Amniotic stem cell (primary cell): Measurements from ENCODE around the gene TRIM71.
"Not testable (repeated sequence)": the region's sequence is repeated elsewhere in the genome, so short reads cannot be mapped to it uniquely, and the experiment has no call there.

Source experiments
- DNase-seq: peaks from one replicate; lab custom pipeline; 2025; lab: John Stamatoyannopoulos, UW

The TRIM71 gene

DNA sequence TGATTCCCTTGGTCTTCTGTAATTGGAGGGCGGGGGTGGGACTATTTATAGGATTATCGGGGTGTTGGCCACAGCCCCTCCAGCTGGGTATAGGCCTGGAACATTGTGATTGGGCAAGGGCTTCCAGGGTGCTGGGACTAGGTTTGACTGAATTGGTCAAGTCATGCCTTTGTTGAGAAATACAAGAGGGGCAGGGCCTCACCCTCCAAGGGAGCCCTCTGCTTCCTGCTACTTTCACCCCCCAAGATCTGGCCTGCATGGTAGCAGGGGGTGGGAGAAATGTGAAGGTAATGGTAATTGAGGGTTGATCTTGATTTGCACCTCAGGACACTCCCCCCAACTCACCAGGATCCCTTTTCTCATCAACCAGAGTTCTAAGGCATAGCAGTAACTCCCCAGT, 25.2 kb downstream of the TRIM71 start:
- DNase-seq, result no peak

- no peak for DNase-seq
These were observed 25.9 kb downstream of the TRIM71 start for GRCh38 chr3:32843510-32844321.

- no peak for DNase-seq
These were observed 26.5 kb downstream of the TRIM71 start for GRCh38 chr3:32844322-32844654.

DNA sequence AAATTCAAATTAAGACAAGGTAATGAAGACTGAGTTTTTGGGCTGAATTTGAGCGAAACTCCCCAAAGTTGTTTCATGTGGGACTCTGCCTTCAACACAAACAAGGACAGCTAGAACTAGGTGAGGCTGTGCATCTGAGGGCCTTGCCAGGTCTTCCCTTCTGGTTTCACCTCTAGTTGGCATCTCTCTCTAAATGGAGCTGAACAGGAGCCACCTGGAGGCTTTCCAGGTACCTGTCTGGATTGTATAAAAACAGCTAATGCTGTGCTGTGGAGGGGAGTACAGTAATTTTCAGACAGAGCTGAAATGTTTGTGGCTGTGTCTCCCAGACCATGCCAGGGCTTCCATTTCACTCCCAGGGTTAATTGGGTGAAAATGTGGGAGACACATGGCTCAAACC, 27.1 kb downstream of the TRIM71 start:
- no peak for DNase-seq

DNA sequence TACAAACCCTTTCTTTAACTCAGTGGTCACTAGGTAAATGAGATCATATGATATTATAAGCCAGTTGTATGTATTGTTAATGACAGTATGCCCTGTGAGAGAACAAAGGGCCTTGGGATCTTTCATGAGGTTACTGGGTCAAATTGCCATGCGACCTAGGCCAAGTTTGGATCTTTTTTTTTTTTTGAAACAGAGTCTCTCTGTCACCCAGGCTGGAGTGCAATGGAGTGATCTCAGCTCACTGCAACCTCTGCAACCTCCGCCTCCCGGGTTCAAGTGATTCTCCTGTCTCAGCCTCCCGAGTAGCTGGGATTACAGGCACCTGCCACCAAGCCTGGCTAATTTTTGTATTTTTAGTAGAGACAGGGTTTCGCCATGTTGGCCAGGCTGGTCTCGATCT, 27.7 kb downstream of the TRIM71 start:
- not testable (repeated sequence) for DNase-seq

GRCh38 chr3:32847045-32847444, 29.2 kb downstream of the TRIM71 start:
- DNase-seq, result not testable (repeated sequence)

GRCh38 chr3:32847528-32847927, 29.7 kb downstream of the TRIM71 start:
- DNase-seq, result no peak

DNA sequence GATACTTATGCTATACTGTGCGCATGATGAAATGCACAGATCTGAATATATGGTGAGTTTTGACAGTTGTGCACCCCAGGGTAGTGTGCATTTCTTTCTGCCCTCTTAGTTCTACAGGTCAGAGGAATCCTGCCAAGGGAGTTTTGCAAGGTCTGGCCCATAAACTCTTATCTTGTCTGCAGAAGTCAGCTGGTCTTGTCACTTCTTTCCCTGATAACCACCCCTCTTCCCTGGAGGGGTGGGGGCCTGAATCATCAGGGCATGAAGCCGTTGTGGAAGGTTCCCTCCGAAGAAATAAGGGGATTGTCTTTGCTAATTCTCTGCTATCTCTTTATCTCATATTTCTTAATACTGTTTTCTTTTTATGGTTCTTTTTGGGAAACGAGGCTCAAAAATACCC, 30.4 kb downstream of the TRIM71 start:
- DNase-seq, result no peak

DNA sequence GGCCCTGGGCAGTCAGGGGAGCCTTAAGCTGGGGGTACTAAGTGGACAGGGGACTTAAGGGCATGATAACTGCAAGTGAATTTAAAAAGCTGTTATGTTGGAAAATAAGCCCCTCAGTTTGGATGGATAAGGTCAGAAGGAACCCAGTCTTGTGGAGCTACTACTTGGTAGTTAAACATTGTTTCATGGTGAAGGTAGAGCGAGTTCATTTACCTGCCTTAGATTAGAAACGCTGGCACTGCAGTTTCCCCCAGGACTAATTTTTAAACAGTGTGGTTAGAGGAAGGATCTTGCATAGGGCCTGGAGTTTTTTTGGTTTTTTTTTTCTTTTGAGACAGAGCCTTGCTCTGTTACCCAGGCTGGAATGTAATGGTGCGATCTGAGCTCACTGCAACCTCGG, 31.2 kb downstream of the TRIM71 start:
- DNase-seq, result no peak

DNA sequence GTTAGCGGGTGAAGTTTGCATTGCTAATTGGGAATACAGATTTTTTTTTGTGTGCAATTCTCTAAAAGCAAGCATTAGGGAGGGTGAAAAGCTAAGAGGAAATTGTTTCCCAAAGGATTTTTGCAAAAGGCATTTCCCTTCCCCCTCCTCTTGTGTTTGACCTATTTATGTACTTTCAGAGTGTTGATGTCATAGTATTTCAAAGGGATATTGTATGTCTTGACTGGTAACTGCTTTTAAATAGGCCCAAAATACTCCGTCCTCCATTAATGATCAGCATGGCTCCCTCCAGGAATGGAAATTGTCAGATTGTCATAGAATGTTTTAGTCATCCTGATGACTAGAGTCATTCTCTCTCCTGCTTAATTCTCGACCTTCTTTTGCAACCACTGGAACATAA, 32.4 kb downstream of the TRIM71 start:
- no peak for DNase-seq

DNA sequence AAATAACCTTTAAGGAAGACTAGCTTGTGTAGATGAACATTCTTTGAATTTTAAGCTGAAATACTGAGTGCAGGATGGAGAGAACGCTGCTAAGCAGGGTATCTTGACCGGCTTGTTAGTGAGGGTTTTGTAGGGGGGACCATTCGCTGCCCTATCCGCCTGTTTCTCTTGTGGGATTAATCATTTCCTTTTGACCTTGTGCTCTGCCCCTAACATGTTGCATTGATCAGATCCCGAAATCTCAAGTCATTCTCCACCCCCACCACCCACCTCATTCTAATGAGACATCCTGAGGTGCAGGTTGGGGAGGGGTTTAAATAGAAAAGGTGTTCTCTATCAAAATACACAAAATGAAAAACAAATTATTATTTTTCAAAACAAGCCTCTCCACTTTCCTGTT, 32.8 kb downstream of the TRIM71 start:
- no peak for DNase-seq

GRCh38 chr3:32852146-32852545, 34.3 kb downstream of the TRIM71 start:
- DNase-seq, result no peak

DNA sequence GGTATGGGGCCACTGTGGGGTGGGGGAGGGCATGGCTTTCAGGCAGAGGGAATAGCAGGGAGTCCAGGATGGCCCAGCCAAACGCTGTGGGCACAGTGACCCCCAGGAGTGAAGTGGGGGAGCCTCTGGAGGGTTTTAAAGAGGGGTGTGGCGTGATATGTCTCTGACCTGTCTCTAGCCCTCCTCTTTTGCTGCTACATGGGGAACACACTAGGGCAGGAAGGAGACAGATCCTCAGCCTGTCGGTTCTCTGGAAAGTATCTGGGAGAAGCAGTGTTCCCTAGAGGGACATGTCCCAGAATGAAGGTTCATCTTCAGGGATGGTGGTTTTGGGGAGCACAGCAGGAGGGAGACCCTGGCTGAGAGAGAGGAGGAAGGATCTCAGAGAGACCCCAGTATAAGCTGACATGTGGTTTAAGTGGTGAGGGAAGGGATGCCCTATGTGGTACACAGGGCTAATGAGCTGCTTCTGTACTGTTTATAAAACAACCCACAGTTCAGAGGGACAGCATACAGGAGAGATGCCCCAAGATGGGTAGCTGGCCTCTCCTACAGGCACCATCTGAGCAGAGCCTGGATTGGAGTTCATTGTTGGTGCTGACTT, 37.7 kb downstream of the TRIM71 start:
- no peak for DNase-seq

DNA sequence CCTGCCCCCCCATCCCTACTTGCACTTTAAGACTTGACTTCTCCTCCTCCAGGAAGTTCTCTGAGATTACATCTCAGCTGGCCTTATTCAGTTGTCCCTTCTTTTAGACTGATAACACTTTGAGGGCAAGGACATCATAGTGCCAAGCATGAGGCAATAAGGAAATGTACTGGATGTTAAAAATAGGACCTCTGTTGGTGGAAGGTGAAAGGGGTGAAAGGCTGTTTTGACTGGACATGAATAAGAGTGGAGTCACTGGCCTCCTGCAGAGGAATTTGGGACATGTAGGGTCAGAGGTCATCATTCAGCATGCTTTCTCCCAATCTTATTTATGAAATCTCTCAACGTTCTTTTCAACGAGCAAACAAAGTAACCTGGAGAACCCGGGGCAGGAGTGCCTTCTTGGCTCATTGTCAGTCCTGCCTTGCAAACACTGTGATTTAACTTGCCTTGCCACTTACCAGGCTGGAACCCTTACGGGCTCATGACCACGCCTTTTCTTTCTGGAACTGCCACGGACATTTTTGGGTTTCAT, 38.6 kb downstream of the TRIM71 start:
- DNase-seq, result no peak

GRCh38 chr3:32856901-32857507, 39.2 kb downstream of the TRIM71 start:
- no peak for DNase-seq

DNA sequence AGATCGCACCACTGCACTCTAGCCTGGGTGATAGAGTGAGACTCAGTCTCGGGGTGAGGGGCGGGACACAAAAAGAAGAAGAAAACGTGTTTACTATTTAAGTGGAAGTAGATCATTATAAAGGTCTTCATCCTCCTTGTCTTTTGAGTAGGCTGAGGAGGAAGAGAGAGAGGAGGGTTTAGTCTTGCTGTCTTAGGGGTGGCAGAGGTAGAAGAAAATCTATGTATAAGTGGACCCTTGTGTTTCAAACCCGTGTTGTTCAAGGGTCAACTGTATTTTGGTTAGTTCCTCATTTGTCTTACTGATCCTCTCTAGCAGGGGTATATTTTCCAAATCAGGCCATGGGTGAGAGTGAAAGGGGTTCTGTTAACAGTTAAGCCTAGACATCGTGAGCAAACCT, 40.1 kb downstream of the TRIM71 start:
- no peak for DNase-seq

DNA sequence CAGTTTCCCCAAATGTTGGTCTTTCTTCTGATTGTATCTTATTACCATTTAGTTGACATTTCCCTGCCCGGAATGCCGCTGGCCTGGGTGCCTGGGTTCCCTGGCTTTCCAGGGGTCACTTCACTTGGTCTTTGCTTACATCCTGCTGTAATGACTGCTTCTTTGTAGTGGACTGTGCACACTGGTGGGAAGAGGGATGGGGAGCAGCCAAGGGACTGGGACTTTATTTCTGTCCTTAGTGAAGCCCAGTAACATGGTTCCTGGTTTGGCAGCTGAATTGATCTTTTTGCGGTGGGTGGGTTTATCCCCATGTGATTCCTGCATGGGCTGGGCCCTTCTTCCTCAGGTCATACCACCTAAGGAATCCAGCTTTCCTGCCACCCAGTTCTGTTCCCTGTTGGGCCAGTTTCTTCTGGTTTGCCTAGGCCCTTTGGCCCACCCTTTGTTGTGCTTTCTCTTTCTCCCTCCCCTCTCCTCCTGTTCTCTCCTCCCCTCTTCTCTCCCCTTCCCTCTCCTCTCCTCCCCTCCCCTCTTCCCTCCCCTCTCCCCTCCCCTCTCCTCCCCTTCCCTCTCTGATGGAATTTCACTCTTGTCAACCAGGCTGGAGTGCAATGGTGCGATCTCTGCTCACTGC, 41.9 kb downstream of the TRIM71 start:
- no peak for DNase-seq

GRCh38 chr3:32860499-32860898, 42.7 kb downstream of the TRIM71 start:
- DNase-seq, result no peak

GRCh38 chr3:32861681-32862080, 43.9 kb downstream of the TRIM71 start:
- DNase-seq, result no peak

DNA sequence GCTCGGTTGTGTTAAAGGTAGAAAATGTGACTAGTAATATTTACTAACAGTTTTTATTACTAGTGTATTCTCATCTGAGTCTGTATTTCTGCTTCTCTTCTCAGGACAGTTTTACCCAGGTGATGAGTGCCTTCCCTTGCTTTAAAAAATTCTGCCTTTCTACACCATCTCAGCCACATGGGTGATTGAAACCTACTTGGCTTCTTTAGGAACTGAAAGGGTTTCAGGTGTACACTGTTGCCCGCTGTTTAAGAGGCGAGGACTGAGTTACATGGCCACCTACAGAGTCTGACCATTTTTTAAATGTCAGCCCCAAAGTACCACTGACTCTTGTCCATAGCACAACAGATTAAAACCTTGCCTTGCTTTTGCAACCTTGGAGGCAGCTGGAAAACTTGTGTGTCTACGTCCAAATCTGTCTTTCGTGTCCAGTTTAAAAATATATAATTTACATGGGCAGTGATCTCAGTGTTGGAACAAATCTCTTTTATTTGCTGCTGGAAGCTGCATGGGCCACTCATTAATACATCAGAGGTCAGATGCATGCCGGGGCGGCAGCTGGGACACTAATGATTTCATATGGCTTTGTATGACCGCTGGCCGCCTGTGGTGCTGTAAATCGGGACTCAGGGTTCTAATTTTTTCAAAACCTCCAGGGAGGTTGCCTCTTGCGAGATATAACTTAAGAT, 44.6 kb downstream of the TRIM71 start:
- no peak for DNase-seq

DNA sequence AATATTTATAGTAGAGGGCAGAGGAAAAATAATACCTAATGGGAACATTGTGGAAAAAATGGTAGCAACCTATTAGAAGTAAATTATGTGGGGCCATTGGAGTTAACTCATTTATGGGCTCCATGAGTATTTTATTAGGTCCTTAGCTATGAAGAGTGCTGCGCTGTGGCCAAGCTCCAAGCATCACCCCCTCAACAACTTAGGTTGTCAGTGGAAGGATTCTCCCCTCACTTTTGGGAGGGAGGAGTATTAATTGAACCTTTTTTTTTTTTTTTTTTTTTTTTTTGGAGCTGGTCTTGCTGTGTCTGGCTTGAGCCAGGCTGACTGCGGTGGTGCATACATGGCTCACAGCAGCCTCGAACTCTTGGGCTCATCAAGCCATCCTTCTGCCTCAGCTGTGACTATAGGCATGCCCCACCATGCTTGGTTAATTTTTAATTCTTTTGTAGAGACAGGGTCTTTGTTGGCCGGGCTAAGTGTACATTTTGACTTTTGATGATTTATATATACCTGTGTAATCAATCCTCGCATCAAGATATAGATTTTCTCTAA, 45.2 kb downstream of the TRIM71 start:
- DNase-seq, result no peak

DNA sequence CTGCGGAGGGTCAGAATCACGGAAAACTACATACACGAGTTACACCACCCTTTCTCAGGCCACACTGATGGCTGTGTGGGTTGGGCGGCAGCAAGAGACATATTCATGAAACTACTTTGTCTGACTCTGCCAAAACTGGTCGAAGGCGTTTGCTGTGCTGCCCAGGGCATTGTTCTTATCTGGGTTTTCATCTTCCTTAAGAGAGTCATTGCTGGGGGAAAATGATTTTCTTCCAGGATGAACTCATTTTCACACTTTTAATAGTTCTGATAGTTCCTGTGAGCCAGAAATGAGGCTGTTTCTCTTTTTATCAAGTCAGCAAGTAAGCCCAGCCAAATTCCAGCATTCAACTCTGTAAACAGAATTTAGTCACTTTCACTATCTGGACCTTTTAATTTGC, 47.6 kb downstream of the TRIM71 start:
- DNase-seq, result no peak
